ENCODE measurements around the gene CDK2AP2. TPM values are rescaled to one million over a fixed set of nuclear protein-coding genes. Genes with fewer than 3 reads are reported as not detected.

The CDK2AP2 gene
- total and polyA plus RNA-seq, 9 of the 15 experiments (the other 6 are each of a cell fraction or from before 2014, with no cell fraction given), result 4.4 to 47.4 (median 21.7) TPM

- TF ChIP-seq ZNF707 (CRISPR knock-in tag; conservative IDR thresholded peaks at IDR 0.05) (no peak), POLR2G (IDR thresholded peaks at IDR 0.05; ENCODE audit: low read depth, low read length) (peak; percentile 48; the same call in 1 of the 2 replicates), ZNF184 (CRISPR knock-in tag; IDR thresholded peaks at IDR 0.05) (no peak), ZNF274 (IDR thresholded peaks at IDR 0.05; ENCODE audit: borderline replicate concordance, low read depth, low read length) (no peak), TOE1 (IDR thresholded peaks at IDR 0.05; ENCODE audit: borderline replicate concordance) (0 out of 2 replicates have a peak, but pooled peaks have one; percentile 57), TOE1 (CRISPR knock-in tag; IDR thresholded peaks at IDR 0.05; ENCODE audit: borderline replicate concordance, low read depth) (no peak), ZNF134 (CRISPR knock-in tag; conservative IDR thresholded peaks at IDR 0.05) (no peak), GATAD2B (IDR thresholded peaks at IDR 0.05; ENCODE audit: borderline replicate concordance) (no peak), KLF13 (tag; IDR thresholded peaks at IDR 0.05; ENCODE audit: borderline replicate concordance, low read depth) (peak; percentile 7; the same call in 1 of the 2 replicates), ZNF133 (CRISPR knock-in tag; IDR thresholded peaks at IDR 0.05) (no peak), NFXL1 (CRISPR knock-in tag; IDR thresholded peaks at IDR 0.05) (no peak), TRIM24 (IDR thresholded peaks at IDR 0.05) (no peak), HDAC1 (IDR thresholded peaks at IDR 0.05) (no peak), BACH1 (tag; IDR thresholded peaks at IDR 0.05) (no peak), ZNF217 (CRISPR knock-in tag; IDR thresholded peaks at IDR 0.05) (no peak), RFX1 (IDR thresholded peaks at IDR 0.05) (no peak), ZNF445 (CRISPR knock-in tag; IDR thresholded peaks at IDR 0.05; ENCODE audit: low read depth) (no peak; the same call in 1 of the 2 replicates), NELFE (IDR thresholded peaks at IDR 0.05; ENCODE audit: insufficient read depth, insufficient read length) (no peak), POLR3A (IDR thresholded peaks at IDR 0.05; ENCODE audit: borderline replicate concordance, extremely low read depth, insufficient read depth, insufficient read length) (no peak), NCOA1 (IDR thresholded peaks at IDR 0.05; ENCODE audit: low read depth) (no peak), TCF7L2 (IDR thresholded peaks at IDR 0.05; ENCODE audit: low read depth, low read length) (no peak), ZNF589 (CRISPR knock-in tag; IDR thresholded peaks at IDR 0.05; ENCODE audit: low read depth) (no peak), PRPF4 (IDR thresholded peaks at IDR 0.05; ENCODE audit: insufficient read depth, low read depth, low read length, poor library complexity, severe bottlenecking) (no peak)
- TF ChIP-seq, protein P1, sequence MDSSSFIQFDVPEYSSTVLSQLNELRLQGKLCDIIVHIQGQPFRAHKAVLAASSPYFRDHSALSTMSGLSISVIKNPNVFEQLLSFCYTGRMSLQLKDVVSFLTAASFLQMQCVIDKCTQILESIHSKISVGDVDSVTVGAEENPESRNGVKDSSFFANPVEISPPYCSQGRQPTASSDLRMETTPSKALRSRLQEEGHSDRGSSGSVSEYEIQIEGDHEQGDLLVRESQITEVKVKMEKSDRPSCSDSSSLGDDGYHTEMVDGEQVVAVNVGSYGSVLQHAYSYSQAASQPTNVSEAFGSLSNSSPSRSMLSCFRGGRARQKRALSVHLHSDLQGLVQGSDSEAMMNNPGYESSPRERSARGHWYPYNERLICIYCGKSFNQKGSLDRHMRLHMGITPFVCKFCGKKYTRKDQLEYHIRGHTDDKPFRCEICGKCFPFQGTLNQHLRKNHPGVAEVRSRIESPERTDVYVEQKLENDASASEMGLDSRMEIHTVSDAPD (CRISPR knock-in tag; IDR thresholded peaks at IDR 0.05), result no peak
- TF ChIP-seq, protein P2, sequence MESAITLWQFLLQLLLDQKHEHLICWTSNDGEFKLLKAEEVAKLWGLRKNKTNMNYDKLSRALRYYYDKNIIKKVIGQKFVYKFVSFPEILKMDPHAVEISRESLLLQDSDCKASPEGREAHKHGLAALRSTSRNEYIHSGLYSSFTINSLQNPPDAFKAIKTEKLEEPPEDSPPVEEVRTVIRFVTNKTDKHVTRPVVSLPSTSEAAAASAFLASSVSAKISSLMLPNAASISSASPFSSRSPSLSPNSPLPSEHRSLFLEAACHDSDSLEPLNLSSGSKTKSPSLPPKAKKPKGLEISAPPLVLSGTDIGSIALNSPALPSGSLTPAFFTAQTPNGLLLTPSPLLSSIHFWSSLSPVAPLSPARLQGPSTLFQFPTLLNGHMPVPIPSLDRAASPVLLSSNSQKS (CRISPR knock-in tag; IDR thresholded peaks at IDR 0.05), result no peak
- TF ChIP-seq, protein P3, sequence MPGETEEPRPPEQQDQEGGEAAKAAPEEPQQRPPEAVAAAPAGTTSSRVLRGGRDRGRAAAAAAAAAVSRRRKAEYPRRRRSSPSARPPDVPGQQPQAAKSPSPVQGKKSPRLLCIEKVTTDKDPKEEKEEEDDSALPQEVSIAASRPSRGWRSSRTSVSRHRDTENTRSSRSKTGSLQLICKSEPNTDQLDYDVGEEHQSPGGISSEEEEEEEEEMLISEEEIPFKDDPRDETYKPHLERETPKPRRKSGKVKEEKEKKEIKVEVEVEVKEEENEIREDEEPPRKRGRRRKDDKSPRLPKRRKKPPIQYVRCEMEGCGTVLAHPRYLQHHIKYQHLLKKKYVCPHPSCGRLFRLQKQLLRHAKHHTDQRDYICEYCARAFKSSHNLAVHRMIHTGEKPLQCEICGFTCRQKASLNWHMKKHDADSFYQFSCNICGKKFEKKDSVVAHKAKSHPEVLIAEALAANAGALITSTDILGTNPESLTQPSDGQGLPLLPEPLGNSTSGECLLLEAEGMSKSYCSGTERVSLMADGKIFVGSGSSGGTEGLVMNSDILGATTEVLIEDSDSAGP (CRISPR knock-in tag; IDR thresholded peaks at IDR 0.05), result no peak
Observed at GRCh38 chr11:67505605-67506396, 2.2 kb downstream of the CDK2AP2 start (continued).
